GM18511 (cell line): ENCODE measurements around the gene ZNF580.

Source experiments
- ATAC-seq: cut with Tn5 transposase; IDR thresholded peaks from one replicate; pipeline ENCODE4 v1.9.1; 2021; ENCODE audit warnings: mild to moderate bottlenecking, moderate library complexity; ENCODE audit not compliant: unreplicated experiment

The ZNF580 gene

GRCh38 chr19:55690109-55690768 is 49.4 kb downstream of the ZNF580 start:
- ATAC-seq: no peak

GRCh38 chr19:55690769-55691545 is 50.2 kb downstream of the ZNF580 start:
- ATAC-seq: no peak

- no peak for ATAC-seq
Measured at GRCh38 chr19:55691561-55692481, 51.0 kb downstream of the ZNF580 start.

- no peak for ATAC-seq
Measured at GRCh38 chr19:55692681-55693081, 51.9 kb downstream of the ZNF580 start.
